Stimulated activated CD4-positive, alpha-beta T cell treated with anti-CD3 and anti-CD28 coated beads, Interleukin-15, amount 100 ng/mL, for 24 hours (primary cell): ENCODE data around the gene USP53.
"Not testable (repeated sequence)": the region's sequence is repeated elsewhere in the genome, so short reads cannot be mapped to it uniquely, and the experiment has no call there.

Experiments
- DNase-seq: peaks from one replicate; pipeline ENCODE4 v3.0.0-alpha.2; 2020

USP53 gene

GRCh38 chr4:119212234-119212963 is at the start of gene USP53:
Gene USP53 (plus strand): TSS chr4:119212713. CDS start chr4:119239760, 27,047 bp downstream.
- DNase-seq, result peak; percentile 98

GRCh38 chr4:119165767-119166166 is 46.7 kb upstream of the USP53 start:
- no peak for DNase-seq

- no peak for DNase-seq
Observed at GRCh38 chr4:119170195-119170594, 42.3 kb upstream of the USP53 start.

- no peak for DNase-seq
Observed at GRCh38 chr4:119172223-119172622, 40.3 kb upstream of the USP53 start.

- not testable (repeated sequence) for DNase-seq
Observed at GRCh38 chr4:119173729-119174361, 38.7 kb upstream of the USP53 start.

GRCh38 chr4:119179011-119179410 is 33.5 kb upstream of the USP53 start:
- DNase-seq, result no peak

GRCh38 chr4:119184128-119184527 is 28.4 kb upstream of the USP53 start:
- DNase-seq, result no peak

GRCh38 chr4:119189638-119190037 is 22.9 kb upstream of the USP53 start:
- DNase-seq, result no peak

- no peak for DNase-seq
Observed at GRCh38 chr4:119190354-119190753, 22.2 kb upstream of the USP53 start.

- no peak for DNase-seq
Observed at GRCh38 chr4:119191505-119191904, 21.0 kb upstream of the USP53 start.

GRCh38 chr4:119197772-119198212 is 14.7 kb upstream of the USP53 start:
- DNase-seq, result no peak

- no peak for DNase-seq
Observed at GRCh38 chr4:119204916-119205315, 7.6 kb upstream of the USP53 start.

- DNase-seq, result no peak
Observed at GRCh38 chr4:119205690-119206089, 6.8 kb upstream of the USP53 start.

GRCh38 chr4:119206178-119206577 is 6.3 kb upstream of the USP53 start:
- no peak for DNase-seq

GRCh38 chr4:119207051-119207450 is 5.5 kb upstream of the USP53 start:
- no peak for DNase-seq

GRCh38 chr4:119209077-119209476 is 3.4 kb upstream of the USP53 start:
- DNase-seq, result peak; percentile 62

- no peak for DNase-seq
Observed at GRCh38 chr4:119209586-119209985, 2.9 kb upstream of the USP53 start.

GRCh38 chr4:119210775-119211174 is 1.7 kb upstream of the USP53 start:
- no peak for DNase-seq

- DNase-seq, result no peak
Observed at GRCh38 chr4:119211867-119212233, 663 bp upstream of the USP53 start.

GRCh38 chr4:119212964-119213606 is 572 bp downstream of the USP53 start:
- DNase-seq, result peak; percentile 77

GRCh38 chr4:119218093-119218492 is 5.6 kb downstream of the USP53 start:
- no peak for DNase-seq

- DNase-seq, result no peak
Observed at GRCh38 chr4:119221412-119221811, 8.9 kb downstream of the USP53 start.

- DNase-seq, result no peak
Observed at GRCh38 chr4:119227690-119228089, 15.2 kb downstream of the USP53 start.

GRCh38 chr4:119228406-119228805 is 15.9 kb downstream of the USP53 start:
- no peak for DNase-seq
